ENCODE measurements around the gene ATXN7. TPM values are rescaled to one million over a fixed set of nuclear protein-coding genes. Genes with fewer than 3 reads are reported as not detected.

The ATXN7 gene
- total RNA-seq, 4 donors from 2014 or later, result 3.3 to 42.5 (median 17.9) TPM

DNA sequence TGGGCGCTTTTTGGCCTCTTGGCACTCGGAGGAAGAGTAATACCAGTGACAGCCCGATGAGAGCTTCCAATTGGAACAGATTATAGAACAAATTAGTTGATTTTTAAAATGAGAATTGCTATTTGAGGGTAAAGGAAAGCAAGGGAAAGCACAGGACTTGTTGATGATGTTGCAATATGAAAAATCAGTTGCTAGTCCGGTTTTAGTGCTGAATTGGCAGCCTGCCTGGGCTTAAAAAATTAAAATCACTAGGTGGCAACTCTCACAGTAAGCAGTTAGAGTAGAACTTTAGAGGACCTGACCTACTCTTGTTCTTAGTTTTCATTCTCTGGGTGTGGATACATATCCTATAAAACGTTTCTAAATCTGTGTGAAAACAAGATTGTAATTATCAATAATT, 50.6 kb downstream of the ATXN7 start:
- Histone ChIP-seq H3K9me3 (no peaks in the 10 kb centered on the region), H3K4me3 (no peak overlapping the region), H3K27ac (peak overlapping the region; percentile 98 to 100), H3K4me1 (peaks cover 2 to 5% of the 10 kb centered on the region in 2 donors), H3K36me3 (no peaks in the 10 kb centered on the region), H3K27me3 (no peaks in the 10 kb centered on the region)
- peak; percentile 49 to 58 for DNase-seq
- intact Hi-C loops (cut with DNase I; ENCODE audit: low total_unique reads), result no loop called here
- TF ChIP-seq, protein P1, sequence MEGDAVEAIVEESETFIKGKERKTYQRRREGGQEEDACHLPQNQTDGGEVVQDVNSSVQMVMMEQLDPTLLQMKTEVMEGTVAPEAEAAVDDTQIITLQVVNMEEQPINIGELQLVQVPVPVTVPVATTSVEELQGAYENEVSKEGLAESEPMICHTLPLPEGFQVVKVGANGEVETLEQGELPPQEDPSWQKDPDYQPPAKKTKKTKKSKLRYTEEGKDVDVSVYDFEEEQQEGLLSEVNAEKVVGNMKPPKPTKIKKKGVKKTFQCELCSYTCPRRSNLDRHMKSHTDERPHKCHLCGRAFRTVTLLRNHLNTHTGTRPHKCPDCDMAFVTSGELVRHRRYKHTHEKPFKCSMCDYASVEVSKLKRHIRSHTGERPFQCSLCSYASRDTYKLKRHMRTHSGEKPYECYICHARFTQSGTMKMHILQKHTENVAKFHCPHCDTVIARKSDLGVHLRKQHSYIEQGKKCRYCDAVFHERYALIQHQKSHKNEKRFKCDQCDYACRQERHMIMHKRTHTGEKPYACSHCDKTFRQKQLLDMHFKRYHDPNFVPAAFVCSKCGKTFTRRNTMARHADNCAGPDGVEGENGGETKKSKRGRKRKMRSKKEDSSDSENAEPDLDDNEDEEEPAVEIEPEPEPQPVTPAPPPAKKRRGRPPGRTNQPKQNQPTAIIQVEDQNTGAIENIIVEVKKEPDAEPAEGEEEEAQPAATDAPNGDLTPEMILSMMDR (IDR thresholded peaks at IDR 0.05), result no peak
- TF ChIP-seq POLR2A (IDR thresholded peaks at IDR 0.05), result no peak

DNA sequence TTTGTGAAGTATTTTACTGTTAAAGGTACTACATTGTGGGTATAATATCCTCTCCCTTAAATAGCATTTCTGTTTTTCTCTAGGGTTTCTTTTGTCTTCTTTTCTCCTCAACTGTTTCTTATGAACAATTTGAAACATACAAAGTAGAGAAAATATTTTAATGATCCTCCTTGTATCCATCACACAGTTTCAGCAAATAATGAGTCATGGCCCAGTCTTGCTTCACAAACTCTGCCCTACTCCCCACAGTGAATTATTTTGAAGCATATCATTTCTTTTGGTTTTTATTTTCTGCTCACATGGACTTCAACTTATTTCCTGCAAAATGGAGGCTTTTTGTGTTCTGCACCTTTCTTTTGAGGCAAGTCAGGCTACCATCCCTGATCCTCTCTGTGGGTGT, 54.7 kb downstream of the ATXN7 start:
- TF ChIP-seq, protein P1 (IDR thresholded peaks at IDR 0.05), result no peak
- TF ChIP-seq POLR2A (IDR thresholded peaks at IDR 0.05), result no peak
- Histone ChIP-seq H3K27me3 (no peaks in the 10 kb centered on the region), H3K36me3 (no peaks in the 10 kb centered on the region), H3K4me3 (no peak overlapping the region), H3K9me3 (no peaks in the 10 kb centered on the region), H3K27ac (peak overlapping the region; percentile 8 to 11), H3K4me1 (peaks cover 0 to 2% of the 10 kb centered on the region in 2 donors)
- intact Hi-C loops (cut with DNase I; ENCODE audit: low total_unique reads), result no loop called here
- no peak for DNase-seq

DNA sequence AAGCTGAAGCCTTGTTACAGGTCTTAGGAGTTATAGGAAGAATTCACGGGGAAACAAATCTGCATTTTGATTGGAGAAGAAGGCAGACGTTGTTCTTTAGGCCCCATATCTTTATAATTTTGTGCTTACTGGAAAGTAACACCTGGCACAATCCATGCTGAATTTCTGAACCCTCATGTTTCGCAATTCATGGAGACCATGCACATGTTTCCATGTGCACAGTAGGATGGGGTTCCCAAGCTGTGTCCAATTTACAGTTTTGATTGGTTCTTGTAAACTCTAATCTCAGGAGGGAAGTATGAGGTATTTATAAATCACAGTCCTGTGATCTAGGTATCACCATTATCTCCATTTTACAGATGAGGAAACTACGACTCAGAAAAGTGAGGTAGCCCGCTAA, 56.3 kb downstream of the ATXN7 start:
- intact Hi-C loops (cut with DNase I; ENCODE audit: low total_unique reads), result no loop called here
- TF ChIP-seq, protein P1 (IDR thresholded peaks at IDR 0.05), result no peak
- no peak for TF ChIP-seq POLR2A (IDR thresholded peaks at IDR 0.05)
- no peaks in the 10 kb centered on the region for H3K4me1 ChIP-seq
- H3K4me3 ChIP-seq, result no peak overlapping the region
- DNase-seq, result no peak
- H3K36me3 ChIP-seq, result no peaks in the 10 kb centered on the region
- H3K9me3 ChIP-seq, result no peaks in the 10 kb centered on the region
- no peaks in the 10 kb centered on the region for H3K27me3 ChIP-seq
- peak overlapping the region in 1 of 2 donors; percentile 12 for H3K27ac ChIP-seq

DNA sequence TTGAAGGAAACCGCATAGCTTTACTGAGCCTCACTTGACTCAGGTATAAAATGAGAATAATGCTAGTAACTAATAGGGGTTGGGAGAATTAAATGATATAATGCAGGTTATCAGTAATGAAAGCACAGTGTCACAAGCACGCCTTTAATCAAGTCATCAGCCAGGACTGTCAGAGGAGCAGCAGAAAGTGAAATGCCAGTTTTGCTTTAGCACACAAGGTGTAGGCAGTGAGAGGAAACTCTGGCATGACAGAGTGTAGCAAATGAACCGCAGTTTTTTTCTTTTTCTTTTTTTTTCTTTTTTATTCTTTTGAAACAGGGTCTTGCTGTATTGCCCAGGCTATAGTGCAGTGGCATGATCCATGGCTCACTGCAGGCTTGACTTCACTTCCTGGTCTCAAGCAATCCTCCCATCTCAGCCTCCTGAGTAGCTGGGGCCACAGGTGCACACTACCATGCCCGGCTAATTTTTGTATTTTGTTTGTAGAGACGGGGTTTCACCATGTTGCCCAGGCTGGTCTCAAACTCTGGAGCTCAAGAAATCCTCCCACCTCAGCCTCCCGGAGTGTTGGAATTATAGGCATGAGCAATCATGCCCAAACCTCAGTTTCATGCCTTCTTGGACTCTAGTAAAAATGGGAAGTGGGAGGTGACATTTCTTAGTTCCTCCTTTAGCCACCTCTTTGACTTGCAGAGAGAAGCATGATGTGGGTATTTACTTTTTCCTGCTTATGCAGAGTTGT, 58.2 kb downstream of the ATXN7 start:
- Histone ChIP-seq H3K4me1 (no peaks in the 10 kb centered on the region), H3K36me3 (no peaks in the 10 kb centered on the region), H3K27ac (no peak overlapping the region), H3K27me3 (no peaks in the 10 kb centered on the region), H3K4me3 (no peak overlapping the region), H3K9me3 (no peaks in the 10 kb centered on the region)
- no peak for TF ChIP-seq POLR2A (IDR thresholded peaks at IDR 0.05)
- TF ChIP-seq, protein P1 (IDR thresholded peaks at IDR 0.05), result no peak
- intact Hi-C loops (cut with DNase I; ENCODE audit: low total_unique reads), result no loop called here
- DNase-seq, result no peak

DNA sequence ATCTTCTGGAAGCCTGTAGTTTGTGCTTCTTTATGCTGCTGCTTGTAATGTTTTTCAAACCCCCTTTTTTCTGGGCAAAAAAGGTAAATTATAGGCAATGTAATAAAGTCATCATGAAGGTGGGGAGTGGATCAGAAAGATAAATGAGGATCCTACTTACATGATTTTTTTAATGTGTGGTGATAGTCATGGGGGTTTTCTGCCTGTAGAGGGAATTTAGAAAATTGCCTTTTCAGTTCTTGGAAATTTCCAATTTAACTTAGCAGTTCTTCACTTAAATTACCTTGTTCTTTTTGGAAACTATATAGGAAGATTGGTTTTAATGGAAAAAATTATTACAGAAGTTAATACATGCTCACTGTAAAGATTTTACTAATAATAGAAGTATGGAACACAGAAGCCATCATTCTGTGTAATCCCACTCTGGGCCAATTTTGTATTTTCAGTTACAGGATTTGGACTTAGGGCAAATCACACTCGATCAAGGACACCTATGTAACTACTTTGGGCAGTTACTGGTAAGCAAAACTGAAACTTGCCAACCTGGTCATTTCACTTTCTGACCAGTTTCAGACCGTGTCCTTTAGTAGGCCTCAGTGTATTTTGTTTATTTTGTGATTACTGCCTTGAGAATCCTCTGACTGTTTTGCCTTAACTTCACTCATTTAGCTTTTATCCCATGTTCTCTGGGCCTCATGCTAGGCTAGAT, 59.0 kb downstream of the ATXN7 start:
- H3K27me3 ChIP-seq, result no peaks in the 10 kb centered on the region
- no peak for DNase-seq
- no peak overlapping the region for H3K4me3 ChIP-seq
- H3K27ac ChIP-seq, result no peak overlapping the region
- H3K36me3 ChIP-seq, result no peaks in the 10 kb centered on the region
- H3K4me1 ChIP-seq, result no peaks in the 10 kb centered on the region
- H3K9me3 ChIP-seq, result no peaks in the 10 kb centered on the region
- TF ChIP-seq, protein P1 (IDR thresholded peaks at IDR 0.05), result no peak
- no peak for TF ChIP-seq POLR2A (IDR thresholded peaks at IDR 0.05)
- intact Hi-C loops (cut with DNase I; ENCODE audit: low total_unique reads), result no loop called here
